ENCODE results near the gene SYCP2L. TPM values are rescaled to one million over a fixed set of nuclear protein-coding genes. Genes with fewer than 3 reads are reported as not detected.

SYCP2L gene
- polyA plus RNA-seq, 1 of the 3 experiments (the other 2 are of a cell fraction) = 0.82 TPM

DNA sequence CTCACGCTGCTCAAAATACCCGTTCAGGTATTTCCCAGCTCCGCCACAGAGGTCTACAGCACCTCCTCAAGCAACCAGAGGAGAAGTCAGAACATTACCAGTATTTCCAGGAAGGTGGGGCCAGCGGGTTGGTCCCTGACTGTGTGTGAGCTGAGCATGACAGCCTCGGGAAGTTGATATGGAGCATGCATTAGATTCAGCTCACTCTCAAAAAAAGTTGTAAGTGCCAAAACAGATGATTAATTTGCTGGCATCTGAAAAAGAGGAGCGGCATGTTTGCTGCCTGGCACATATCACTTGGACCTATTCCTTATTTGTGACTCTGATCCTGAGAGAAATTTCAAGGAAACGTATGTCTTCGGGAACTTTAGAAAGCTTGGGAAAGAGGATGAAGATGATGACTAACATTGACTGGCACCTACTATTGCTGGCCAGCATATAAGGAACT, 125.0 kb downstream of the SYCP2L start:
- TF ChIP-seq, protein P1, sequence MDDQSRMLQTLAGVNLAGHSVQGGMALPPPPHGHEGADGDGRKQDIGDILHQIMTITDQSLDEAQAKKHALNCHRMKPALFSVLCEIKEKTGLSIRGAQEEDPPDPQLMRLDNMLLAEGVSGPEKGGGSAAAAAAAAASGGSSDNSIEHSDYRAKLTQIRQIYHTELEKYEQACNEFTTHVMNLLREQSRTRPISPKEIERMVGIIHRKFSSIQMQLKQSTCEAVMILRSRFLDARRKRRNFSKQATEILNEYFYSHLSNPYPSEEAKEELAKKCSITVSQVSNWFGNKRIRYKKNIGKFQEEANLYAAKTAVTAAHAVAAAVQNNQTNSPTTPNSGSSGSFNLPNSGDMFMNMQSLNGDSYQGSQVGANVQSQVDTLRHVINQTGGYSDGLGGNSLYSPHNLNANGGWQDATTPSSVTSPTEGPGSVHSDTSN (IDR thresholded peaks at IDR 0.05) = no peak
- TF ChIP-seq YY1 (IDR thresholded peaks at IDR 0.05; ENCODE audit: low read depth) = no peak
- TF ChIP-seq, protein P2, sequence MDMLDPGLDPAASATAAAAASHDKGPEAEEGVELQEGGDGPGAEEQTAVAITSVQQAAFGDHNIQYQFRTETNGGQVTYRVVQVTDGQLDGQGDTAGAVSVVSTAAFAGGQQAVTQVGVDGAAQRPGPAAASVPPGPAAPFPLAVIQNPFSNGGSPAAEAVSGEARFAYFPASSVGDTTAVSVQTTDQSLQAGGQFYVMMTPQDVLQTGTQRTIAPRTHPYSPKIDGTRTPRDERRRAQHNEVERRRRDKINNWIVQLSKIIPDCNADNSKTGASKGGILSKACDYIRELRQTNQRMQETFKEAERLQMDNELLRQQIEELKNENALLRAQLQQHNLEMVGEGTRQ (IDR thresholded peaks at IDR 0.05; ENCODE audit: borderline replicate concordance, low read depth, low read length) = no peak
- no peak for TF ChIP-seq NFIC (IDR thresholded peaks at IDR 0.05; ENCODE audit: borderline replicate concordance)
- TF ChIP-seq ELF1 (IDR thresholded peaks at IDR 0.05) = no peak
- no peak for TF ChIP-seq CTCF (IDR thresholded peaks at IDR 0.05)
- TF ChIP-seq GABPA (IDR thresholded peaks at IDR 0.05; ENCODE audit: low read depth) = no peak
- TF ChIP-seq RAD21 (IDR thresholded peaks at IDR 0.05; ENCODE audit: low read length) = no peak
- no peak for TF ChIP-seq RCOR1 (IDR thresholded peaks at IDR 0.05; ENCODE audit: low read length)
- TF ChIP-seq FOXM1 (IDR thresholded peaks at IDR 0.05; ENCODE audit: low read depth) = no peak
- TF ChIP-seq CHD2 (IDR thresholded peaks at IDR 0.05; ENCODE audit: low read length, partially characterized antibody) = no peak
- TF ChIP-seq USF1 (IDR thresholded peaks at IDR 0.05; ENCODE audit: borderline replicate concordance, low read depth) = no peak
- TF ChIP-seq, protein P3, sequence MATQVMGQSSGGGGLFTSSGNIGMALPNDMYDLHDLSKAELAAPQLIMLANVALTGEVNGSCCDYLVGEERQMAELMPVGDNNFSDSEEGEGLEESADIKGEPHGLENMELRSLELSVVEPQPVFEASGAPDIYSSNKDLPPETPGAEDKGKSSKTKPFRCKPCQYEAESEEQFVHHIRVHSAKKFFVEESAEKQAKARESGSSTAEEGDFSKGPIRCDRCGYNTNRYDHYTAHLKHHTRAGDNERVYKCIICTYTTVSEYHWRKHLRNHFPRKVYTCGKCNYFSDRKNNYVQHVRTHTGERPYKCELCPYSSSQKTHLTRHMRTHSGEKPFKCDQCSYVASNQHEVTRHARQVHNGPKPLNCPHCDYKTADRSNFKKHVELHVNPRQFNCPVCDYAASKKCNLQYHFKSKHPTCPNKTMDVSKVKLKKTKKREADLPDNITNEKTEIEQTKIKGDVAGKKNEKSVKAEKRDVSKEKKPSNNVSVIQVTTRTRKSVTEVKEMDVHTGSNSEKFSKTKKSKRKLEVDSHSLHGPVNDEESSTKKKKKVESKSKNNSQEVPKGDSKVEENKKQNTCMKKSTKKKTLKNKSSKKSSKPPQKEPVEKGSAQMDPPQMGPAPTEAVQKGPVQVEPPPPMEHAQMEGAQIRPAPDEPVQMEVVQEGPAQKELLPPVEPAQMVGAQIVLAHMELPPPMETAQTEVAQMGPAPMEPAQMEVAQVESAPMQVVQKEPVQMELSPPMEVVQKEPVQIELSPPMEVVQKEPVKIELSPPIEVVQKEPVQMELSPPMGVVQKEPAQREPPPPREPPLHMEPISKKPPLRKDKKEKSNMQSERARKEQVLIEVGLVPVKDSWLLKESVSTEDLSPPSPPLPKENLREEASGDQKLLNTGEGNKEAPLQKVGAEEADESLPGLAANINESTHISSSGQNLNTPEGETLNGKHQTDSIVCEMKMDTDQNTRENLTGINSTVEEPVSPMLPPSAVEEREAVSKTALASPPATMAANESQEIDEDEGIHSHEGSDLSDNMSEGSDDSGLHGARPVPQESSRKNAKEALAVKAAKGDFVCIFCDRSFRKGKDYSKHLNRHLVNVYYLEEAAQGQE (IDR thresholded peaks at IDR 0.05; ENCODE audit: low read depth, low read length) = no peak
- no peak for TF ChIP-seq ZBTB33 (IDR thresholded peaks at IDR 0.05; ENCODE audit: borderline replicate concordance, low read depth)
- no peak for TF ChIP-seq EP300 (IDR thresholded peaks at IDR 0.05; ENCODE audit: borderline replicate concordance in 1 of 2, low read depth in 1 of 2, low read length in 1 of 2)
- no peak for TF ChIP-seq MXI1 (IDR thresholded peaks at IDR 0.05; ENCODE audit: low read depth, low read length)
- DNase-seq = no peak
- Histone ChIP-seq H2AFZ (ENCODE audit: low read depth) (no peak overlapping the region), H3K27me3 (ENCODE audit: insufficient read depth) (no peaks in the 10 kb centered on the region), H3K9me3 (no peaks in the 10 kb centered on the region), H4K20me1 (ENCODE audit: insufficient read depth) (no peaks in the 10 kb centered on the region), H3K4me3 (ENCODE audit: low read depth in 2 of 2, low read length in 1 of 2) (no peak overlapping the region), H3K4me1 (ENCODE audit: control insufficient read depth in 1 of 2, insufficient read depth in 2 of 2, low read depth in 1 of 2, low read length in 1 of 2) (peaks cover 2 to 11% of the 10 kb centered on the region in 2 experiments; a peak in 3 of 4 replicates), H3F3A (replicated peaks; ENCODE audit: insufficient read depth) (no peaks in the 10 kb centered on the region), H3K4me2 (no peak overlapping the region), H3K36me3 (replicated peaks in 1 of 2; ENCODE audit: control insufficient read depth in 1 of 2, insufficient read depth in 2 of 2, low read length in 1 of 2) (no peaks in the 10 kb centered on the region), H3K9me2 (no peaks in the 10 kb centered on the region), H3K79me2 (ENCODE audit: insufficient read depth) (no peaks in the 10 kb centered on the region), H3K27ac (ENCODE audit: low read depth in 2 of 2, low read length in 1 of 2) (no peak overlapping the region), H3K9ac (no peak overlapping the region)
- WGBS (ENCODE audit: low lambda C conversion rate) = 77% methylated on average over 8 of the region's 8 CpGs
- POLR2A ChIA-PET = no interaction called here
- CTCF ChIA-PET = no interaction called here

Data from SK-N-SH (cell line).